CD4-positive, CD25-positive, alpha-beta regulatory T cell (primary cell): ENCODE data around the gene PAK6. TPM values are rescaled to one million over a fixed set of nuclear protein-coding genes. Genes with fewer than 3 reads are reported as not detected.

Experiments
- ATAC-seq, 2 donors: fragments of 150-1000 bp; cut with Tn5 transposase; one replicate each; pipeline ENCODE4 v1.10.0; 2021; ENCODE audit warnings: low read depth in 2 of 2, moderate number of reproducible peaks in 2 of 2, moderate library complexity in 1 of 2
- DNase-seq, 3 donors: peaks; one replicate each; pipeline versions ENCODE4 v3.0.0 to v3.0.0-alpha.2; 2012 to 2022; ENCODE audit warnings: mixed read lengths in 1 of 3
- H3K27ac ChIP-seq: one replicate; pipeline ENCODE4 v1.7.0; 2013; ENCODE audit warnings: mild to moderate bottlenecking, low read length; ENCODE audit not compliant: insufficient read depth, poor library complexity, severe bottlenecking
- H3K27me3 ChIP-seq: one replicate; pipeline ENCODE4 v1.7.0; 2013; ENCODE audit warnings: low read length; ENCODE audit not compliant: control insufficient read depth, insufficient read depth
- H3K36me3 ChIP-seq: one replicate; pipeline ENCODE4 v1.7.0; 2013; ENCODE audit warnings: mild to moderate bottlenecking, low read length, moderate library complexity; ENCODE audit not compliant: control insufficient read depth, insufficient read depth
- H3K4me1 ChIP-seq: 2 replicates; pipeline ENCODE4 v1.7.0; 2013; ENCODE audit warnings: mild to moderate bottlenecking, low read length; ENCODE audit not compliant: insufficient read depth, control insufficient read depth, poor library complexity, severe bottlenecking
- H3K4me3 ChIP-seq: one replicate; pipeline ENCODE4 v1.7.0; 2013; ENCODE audit warnings: low read depth, mild to moderate bottlenecking, low read length, moderate library complexity
- H3K9me3 ChIP-seq, 2 experiments: 1 replicate in 1 of 2; 2 replicates in 1 of 2; pipeline ENCODE4 v1.7.0; 2013; ENCODE audit warnings: low read length in 2 of 2, mild to moderate bottlenecking in 1 of 2, moderate library complexity in 1 of 2; ENCODE audit not compliant: control insufficient read depth in 2 of 2
- H3K27ac Mint-ChIP-seq, 3 donors: one replicate each; pipeline ENCODE4 v1.8.0; 2020 to 2022; ENCODE audit warnings: mild to moderate bottlenecking in 3 of 3, mixed read lengths in 3 of 3, moderate library complexity in 2 of 3
- H3K27me3 Mint-ChIP-seq: one replicate; pipeline ENCODE4 v1.8.0; 2022; ENCODE audit warnings: mild to moderate bottlenecking, mixed read lengths
- H3K36me3 Mint-ChIP-seq: one replicate; pipeline ENCODE4 v1.8.0; 2020; ENCODE audit warnings: mixed read lengths
- H3K4me1 Mint-ChIP-seq, 4 donors: one replicate each; pipeline ENCODE4 v1.8.0; 2020 to 2022; ENCODE audit warnings: mixed read lengths in 4 of 4, mild to moderate bottlenecking in 1 of 4
- H3K4me3 Mint-ChIP-seq, 4 donors: one replicate each; pipeline ENCODE4 v1.8.0; 2020 to 2022; ENCODE audit warnings: mild to moderate bottlenecking in 4 of 4, mixed read lengths in 4 of 4, moderate library complexity in 3 of 4
- H3K9me3 Mint-ChIP-seq, 7 donors: one replicate each; pipeline ENCODE4 v1.8.0; 2020 to 2022; ENCODE audit warnings: mixed read lengths in 7 of 7, mild to moderate bottlenecking in 3 of 7, moderate library complexity in 2 of 7
- polyA plus RNA-seq, 4 donors: library from polyadenylated mRNA; unstranded; fragments of 300-500 nt; fragmentation: Illumina TruSeq; gene quantifications; one replicate each; pipeline ENCODE4 v1.2.3, GENCODE V29; 2021
- total RNA-seq: library from RNA; stranded (reverse); gene quantifications from one replicate; pipeline ENCODE4 v1.2.3, GENCODE V29; 2022

The PAK6 gene
- total and polyA plus RNA-seq, 5 donors from 2014 or later: not detected

- peaks cover 13% of the 10 kb centered on the region for H3K27me3 ChIP-seq
- peak; percentile 15 to 45 (median 45) for DNase-seq
These were observed 44.2 kb downstream of the PAK6 start, which contains the start of gene ANKRD63 for GRCh38 chr15:40282869-40283614. ANKRD63 (minus strand) TSS chr15:40283064; CDS start chr15:40282586, 478 bp downstream.

GRCh38 chr15:40283615-40284300, 44.9 kb downstream of the PAK6 start:
- DNase-seq (no peak), ATAC-seq (no peak)
- Histone ChIP-seq H3K4me3 (no peak overlapping the region), H3K36me3 (peaks cover 12% of the 10 kb centered on the region), H3K4me1 (peaks cover 25% of the 10 kb centered on the region), H3K9me3 (no peaks in the 10 kb centered on the region), H3K27me3 (peaks cover 7% of the 10 kb centered on the region), H3K27ac (no peak overlapping the region)
- Mint-ChIP-seq H3K4me3 (peak overlapping the region in 3 of 4 donors; percentile 54 to 70 (median 55)), H3K9me3 (peaks cover 0 to 1% (median 0%) of the 10 kb centered on the region in 7 donors), H3K27ac (no peak overlapping the region), H3K27me3 (peaks cover 19% of the 10 kb centered on the region), H3K4me1 (peaks cover 0 to 4% (median 2%) of the 10 kb centered on the region in 4 donors), H3K36me3 (no peaks in the 10 kb centered on the region)

More at GRCh38 chr15:40282869-40283614, 44.2 kb downstream of the PAK6 start, which contains the start of gene ANKRD63:
- ATAC-seq: peak; percentile 43 to 44
- Histone ChIP-seq H3K4me1 (peaks cover 25% of the 10 kb centered on the region), H3K9me3 (no peaks in the 10 kb centered on the region), H3K36me3 (peaks cover 7% of the 10 kb centered on the region), H3K27ac (no peak within 1 kb of the TSS), H3K4me3 (no peak within 1 kb of the TSS)
- Mint-ChIP-seq H3K4me1 (peaks cover 0 to 4% (median 2%) of the 10 kb centered on the region in 4 donors), H3K27me3 (peaks cover 25% of the 10 kb centered on the region), H3K27ac (peak within 1 kb of the TSS in 1 of 3 donors; percentile 5), H3K9me3 (peaks cover 0 to 1% (median 0%) of the 10 kb centered on the region in 7 donors), H3K36me3 (no peaks in the 10 kb centered on the region), H3K4me3 (peak within 1 kb of the TSS in 3 of 4 donors; percentile 54 to 77 (median 62))

- DNase-seq (no peak), ATAC-seq (no peak)
- Mint-ChIP-seq H3K4me3 (peak overlapping the region in 2 of 4 donors; percentile 29 to 64), H3K9me3 (peaks cover 0 to 1% (median 0%) of the 10 kb centered on the region in 7 donors), H3K27me3 (peaks cover 10% of the 10 kb centered on the region), H3K36me3 (no peaks in the 10 kb centered on the region), H3K27ac (no peak overlapping the region), H3K4me1 (no peaks in the 10 kb centered on the region)
- Histone ChIP-seq H3K27ac (no peak overlapping the region), H3K9me3 (no peaks in the 10 kb centered on the region), H3K36me3 (peaks cover 19% of the 10 kb centered on the region), H3K27me3 (peaks cover 2% of the 10 kb centered on the region), H3K4me1 (peaks cover 22% of the 10 kb centered on the region), H3K4me3 (no peak overlapping the region)
These were observed 46.3 kb downstream of the PAK6 start for GRCh38 chr15:40285151-40285550.

GRCh38 chr15:40285554-40286011, 46.7 kb downstream of the PAK6 start:
- peaks cover 6% of the 10 kb centered on the region for H3K27me3 Mint-ChIP-seq
- H3K4me3 Mint-ChIP-seq: peak overlapping the region in 2 of 4 donors; percentile 27 to 64
- H3K9me3 Mint-ChIP-seq: peaks cover 0 to 1% (median 0%) of the 10 kb centered on the region in 7 donors
- Histone ChIP-seq H3K9me3 (no peaks in the 10 kb centered on the region), H3K4me1 (peaks cover 22% of the 10 kb centered on the region), H3K4me3 (no peak overlapping the region), H3K27ac (no peak overlapping the region), H3K36me3 (peaks cover 19% of the 10 kb centered on the region), H3K27me3 (peaks cover 1% of the 10 kb centered on the region)
- H3K36me3 Mint-ChIP-seq: no peaks in the 10 kb centered on the region
- no peak for DNase-seq
- H3K4me1 Mint-ChIP-seq: no peaks in the 10 kb centered on the region
- peak overlapping the region in 1 of 3 donors; percentile 56 for H3K27ac Mint-ChIP-seq
- ATAC-seq: no peak

GRCh38 chr15:40286061-40286532, 47.2 kb downstream of the PAK6 start:
- ATAC-seq (no peak), DNase-seq (no peak)
- Histone ChIP-seq H3K4me3 (no peak overlapping the region), H3K27me3 (no peaks in the 10 kb centered on the region), H3K27ac (no peak overlapping the region), H3K36me3 (peaks cover 19% of the 10 kb centered on the region), H3K4me1 (peaks cover 22% of the 10 kb centered on the region), H3K9me3 (no peaks in the 10 kb centered on the region)
- Mint-ChIP-seq H3K9me3 (peaks cover 0 to 1% (median 0%) of the 10 kb centered on the region in 7 donors), H3K36me3 (no peaks in the 10 kb centered on the region), H3K4me1 (no peaks in the 10 kb centered on the region), H3K4me3 (peak overlapping the region in 1 of 4 donors; percentile 27), H3K27ac (no peak overlapping the region), H3K27me3 (peaks cover under 1% of the 10 kb centered on the region)

- Histone ChIP-seq H3K4me1 (peaks cover 17% of the 10 kb centered on the region), H3K27me3 (no peaks in the 10 kb centered on the region), H3K9me3 (no peaks in the 10 kb centered on the region), H3K4me3 (no peak overlapping the region), H3K27ac (no peak overlapping the region), H3K36me3 (peaks cover 19% of the 10 kb centered on the region)
- Mint-ChIP-seq H3K4me1 (no peaks in the 10 kb centered on the region), H3K27ac (no peak overlapping the region), H3K9me3 (peaks cover 0 to 1% (median 0%) of the 10 kb centered on the region in 7 donors), H3K4me3 (no peak overlapping the region), H3K27me3 (no peaks in the 10 kb centered on the region), H3K36me3 (no peaks in the 10 kb centered on the region)
- no peak for ATAC-seq
- no peak for DNase-seq
These were observed 47.9 kb downstream of the PAK6 start for GRCh38 chr15:40286794-40287193.

- DNase-seq (no peak), ATAC-seq (no peak)
- no peaks in the 10 kb centered on the region for H3K4me1 Mint-ChIP-seq
- no peaks in the 10 kb centered on the region for H3K9me3 ChIP-seq
- peaks cover 9% of the 10 kb centered on the region for H3K4me1 ChIP-seq
- H3K4me3 Mint-ChIP-seq: no peak overlapping the region
- H3K36me3 ChIP-seq: peaks cover 24% of the 10 kb centered on the region
- no peaks in the 10 kb centered on the region for H3K27me3 Mint-ChIP-seq
- H3K36me3 Mint-ChIP-seq: no peaks in the 10 kb centered on the region
- H3K4me3 ChIP-seq: no peak overlapping the region
- no peaks in the 10 kb centered on the region for H3K27me3 ChIP-seq
- peaks cover 0 to 1% (median 0%) of the 10 kb centered on the region in 7 donors for H3K9me3 Mint-ChIP-seq
- no peak overlapping the region for H3K27ac ChIP-seq
- H3K27ac Mint-ChIP-seq: peak overlapping the region in 1 of 3 donors; percentile 42
These were observed 48.6 kb downstream of the PAK6 start for GRCh38 chr15:40287505-40287904.
